H1 (cell line): Measurements from ENCODE around the gene CBFB. TPM values are rescaled to one million over a fixed set of nuclear protein-coding genes. Genes with fewer than 3 reads are reported as not detected.

Experiments used
- EP300 ChIP-seq, 2 experiments: IDR thresholded peaks; 1 replicate in 1 of 2; 2 replicates in 1 of 2; pipeline ENCODE4 v1.6.1; 2011 to 2012; ENCODE audit warnings: low read depth in 2 of 2, low read length in 2 of 2, mild to moderate bottlenecking in 2 of 2, borderline replicate concordance in 1 of 2, inconsistent platforms in 1 of 2, moderate library complexity in 1 of 2
- EZH2 ChIP-seq: fragments of 200-600 bp; sonication (generic); IDR thresholded peaks from 2 replicates; pipeline ENCODE4 v1.7.1; 2012; ENCODE audit warnings: low read depth, mild to moderate bottlenecking, moderate library complexity, low read length, inconsistent platforms; ENCODE audit not compliant: severe bottlenecking
- FOSL1 ChIP-seq: IDR thresholded peaks from 2 replicates; pipeline ENCODE4 v1.6.1; 2011; ENCODE audit warnings: mild to moderate bottlenecking, low read depth, low read length, moderate library complexity; ENCODE audit not compliant: insufficient read depth
- HDAC2 ChIP-seq, 2 experiments: fragments of 300-600 bp in 1 of 2; sonication (generic) in 1 of 2; IDR thresholded peaks; 2 replicates each; pipeline ENCODE4 v1.6.1; 2011 to 2012; ENCODE audit warnings: low read depth in 2 of 2, low read length in 2 of 2, mild to moderate bottlenecking in 2 of 2, moderate library complexity in 2 of 2, borderline replicate concordance in 1 of 2, inconsistent platforms in 1 of 2
- JUND ChIP-seq: IDR thresholded peaks from 2 replicates; pipeline ENCODE4 v1.6.1; 2011; ENCODE audit warnings: mild to moderate bottlenecking, improper control_type of control experiment, low read length
- MAX ChIP-seq: IDR thresholded peaks from 2 replicates; pipeline ENCODE4 v1.6.1; 2012; ENCODE audit warnings: inconsistent platforms
- NRF1 ChIP-seq: IDR thresholded peaks from 2 replicates; pipeline ENCODE4 v1.6.1; 2011; ENCODE audit warnings: mild to moderate bottlenecking, low read depth, low read length, improper control_type of control experiment
- PHF8 ChIP-seq: fragments of 200-600 bp; sonication (generic); conservative IDR thresholded peaks from 2 replicates; pipeline ENCODE4 v1.7.1; 2012; ENCODE audit warnings: low read depth, mild to moderate bottlenecking, inconsistent platforms, low read length, moderate library complexity
- RAD21 ChIP-seq, 2 experiments: IDR thresholded peaks in 1 of 2; conservative IDR thresholded peaks in 1 of 2; 2 replicates each; pipeline ENCODE4 v1.6.1; 2011; ENCODE audit warnings: low read depth in 2 of 2, low read length in 2 of 2, improper control_type of control experiment in 1 of 2, inconsistent platforms in 1 of 2, mild to moderate bottlenecking in 1 of 2, moderate library complexity in 1 of 2
- TAF1 ChIP-seq: IDR thresholded peaks from 2 replicates; pipeline ENCODE4 v1.6.1; 2011; ENCODE audit warnings: mild to moderate bottlenecking, low read depth, low read length
- polyA plus RNA-seq, 7 experiments: library from polyadenylated mRNA; depleted of rRNA in 3 of 7; stranded (reverse) in 5 of 7; unstranded in 2 of 7; fragments of >200 nt in 5 of 7; fragments of 200-250 nt in 2 of 7; gene quantifications; 1 replicate in 5 of 7; 2 replicates in 1 of 7; 4 replicates in 1 of 7; pipeline versions ENCODE4 v1.2.1 to v1.2.3, GENCODE V29; 2011 to 2013; ENCODE audit warnings: missing spikeins in 2 of 7, mixed read lengths in 2 of 7
- total RNA-seq: library from RNA; stranded (reverse); fragmentation: NEBNext Ultra II Directional; extraction: Animal tissue kit (Norgen Biotek cat#: 25700); gene quantifications from 2 replicates; pipeline ENCODE4 v1.2.1, GENCODE V29; 2021

The CBFB gene
- total and polyA plus RNA-seq, 2 of the 8 experiments (the other 6 are each of a cell fraction or from before 2014, with no cell fraction given), result 11.5 to 31.6 TPM

- TF ChIP-seq MAX, result no peak; the same call in 1 of the 2 replicates
- TF ChIP-seq PHF8, result peak; percentile 47
- no peak for TF ChIP-seq JUND
- no peak for TF ChIP-seq EP300 (IDR thresholded peaks at IDR 0.05; ENCODE audit: borderline replicate concordance in 1 of 2, low read depth in 2 of 2, low read length in 2 of 2)
- TF ChIP-seq HDAC2 (IDR thresholded peaks at IDR 0.05; ENCODE audit: borderline replicate concordance in 1 of 2, low read depth in 2 of 2, low read length in 2 of 2), result 0 out of 4 replicates have a peak, but pooled peaks of 1 of the 2 experiments have one; percentile 37
- TF ChIP-seq RAD21 (IDR thresholded peaks at IDR 0.05 in 1 of 2, conservative IDR thresholded peaks at IDR 0.05 in 1 of 2; ENCODE audit: low read depth in 2 of 2, low read length in 2 of 2), result no peak
- TF ChIP-seq NRF1, result no peak
- no peak for TF ChIP-seq EZH2
- TF ChIP-seq TAF1, result peak; percentile 68
- no peak for TF ChIP-seq FOSL1
- TF ChIP-seq, all 59 proteins: peak for 10
These were observed 526 bp downstream of the CBFB start (continued) for GRCh38 chr16:67029254-67030096.
